Gastroesophageal sphincter (tissue), 3 donors: ENCODE data around the gene NRP1.

ENCODE experiments used
- CTCF ChIP-seq, 4 experiments: fragments of 200-600 bp in 2 of 4; fragments of 450-650 bp in 2 of 4; sonication (generic) in 1 of 4; IDR thresholded peaks; one replicate each; pipeline ENCODE4 v1.5.1; 2017 to 2019; ENCODE audit warnings: antibody characterized with exemption in 4 of 4, mild to moderate bottlenecking in 2 of 4, moderate library complexity in 2 of 4
- EP300 ChIP-seq: sonication (generic); formaldehyde crosslinking; IDR thresholded peaks from one replicate; pipeline ENCODE4 v1.6.1; 2017; ENCODE audit warnings: antibody characterized with exemption, mild to moderate bottlenecking
- POLR2A ChIP-seq, 2 donors: fragments of 450-650 bp; IDR thresholded peaks; one replicate each; pipeline ENCODE4 v1.6.1; 2017; ENCODE audit warnings: antibody characterized with exemption in 2 of 2, mild to moderate bottlenecking in 2 of 2, moderate library complexity in 1 of 2

- TF ChIP-seq EP300 (no peak), POLR2A (IDR thresholded peaks at IDR 0.05) (no peak), CTCF (IDR thresholded peaks at IDR 0.05) (no peak)
These were observed 150.8 kb downstream of the NRP1 start for GRCh38 chr10:33183655-33184054.
